ENCODE data around the gene HYPK. TPM values are rescaled to one million over a fixed set of nuclear protein-coding genes. Genes with fewer than 3 reads are reported as not detected.

HYPK gene
- total RNA-seq, 2 experiments from 2014 or later: 16.1 to 53.6 TPM

GRCh38 chr15:43795997-43796396 is 4.4 kb upstream of the HYPK start:
- H4K20me1 ChIP-seq (ENCODE audit: insufficient read depth, low read length): peaks cover 17% of the 10 kb centered on the region
- H3K4me1 ChIP-seq (ENCODE audit: insufficient read depth, low read length, poor library complexity, severe bottlenecking): peaks cover 80% of the 10 kb centered on the region
- DNase-seq (ENCODE audit: low spot score): no peak
- ChIA-PET CTCF (ENCODE audit: unreplicated experiment) (interaction anchor here (1.3 kb wide), 1 partner anchor 19 kb away, joined by 5 read pairs; the partner anchor contains the start of gene ELL3), POLR2A (interaction anchor here (0.5 to 2.9 kb wide), 7 partner anchors 8 to 163 kb away, joined by 3 to 14 read pairs (median 4); partner anchors contain the start of gene MFAP1)
- H2AFZ ChIP-seq (ENCODE audit: low read length): no peak overlapping the region
- H3K4me3 ChIP-seq (ENCODE audit: low read depth, low read length, poor library complexity, severe bottlenecking): no peak overlapping the region
- H3K9me3 ChIP-seq (ENCODE audit: low read length): no peaks in the 10 kb centered on the region
- H3K27ac ChIP-seq (ENCODE audit: low read depth, low read length, poor library complexity, severe bottlenecking): peak overlapping the region; percentile 97
- H3K9me2 ChIP-seq (ENCODE audit: insufficient read depth, low read length): no peaks in the 10 kb centered on the region
- peaks cover 38% of the 10 kb centered on the region for H3K79me2 ChIP-seq (ENCODE audit: insufficient read depth, low read depth, low read length)
- TF ChIP-seq EZH2phosphoT487 (IDR thresholded peaks at IDR 0.05; ENCODE audit: borderline replicate concordance, low read depth, low read length) (no peak), CTCF (conservative IDR thresholded peaks at IDR 0.05; ENCODE audit: low read length) (no peak)
- BruUV-seq (replicated peaks): no TSS peak
- intact Hi-C loops (cut with micrococcal nuclease; ENCODE audit: unreplicated experiment): no loop called here
- H3K4me2 ChIP-seq (ENCODE audit: low read length): peak overlapping the region; percentile 97
- peaks cover 68% of the 10 kb centered on the region for H3K36me3 ChIP-seq (ENCODE audit: insufficient read depth, low read length)

- BruUV-seq (replicated peaks): no TSS peak
- Histone ChIP-seq H3K4me1 (ENCODE audit: insufficient read depth, low read length, poor library complexity, severe bottlenecking) (peaks cover 79% of the 10 kb centered on the region), H3K4me3 (ENCODE audit: low read depth, low read length, poor library complexity, severe bottlenecking) (no peak overlapping the region), H3K9me2 (ENCODE audit: insufficient read depth, low read length) (no peaks in the 10 kb centered on the region), H2AFZ (ENCODE audit: low read length) (no peak overlapping the region), H3K36me3 (ENCODE audit: insufficient read depth, low read length) (peaks cover 74% of the 10 kb centered on the region), H3K9me3 (ENCODE audit: low read length) (no peaks in the 10 kb centered on the region), H3K27ac (ENCODE audit: low read depth, low read length, poor library complexity, severe bottlenecking) (peak overlapping the region; percentile 97), H3K79me2 (ENCODE audit: insufficient read depth, low read depth, low read length) (peaks cover 44% of the 10 kb centered on the region), H4K20me1 (ENCODE audit: insufficient read depth, low read length) (peaks cover 19% of the 10 kb centered on the region), H3K4me2 (ENCODE audit: low read length) (peak overlapping the region; percentile 97; the same call in 1 of the 2 replicates)
- intact Hi-C loops (cut with micrococcal nuclease; ENCODE audit: unreplicated experiment): no loop called here
- TF ChIP-seq EZH2phosphoT487 (IDR thresholded peaks at IDR 0.05; ENCODE audit: borderline replicate concordance, low read depth, low read length): no peak
- no peak for TF ChIP-seq CTCF (conservative IDR thresholded peaks at IDR 0.05; ENCODE audit: low read length)
- ChIA-PET POLR2A (interaction anchor here (0.6 to 2.9 kb wide), 8 partner anchors 8 to 162 kb away, joined by 3 to 14 read pairs (median 5); partner anchors contain the start of genes ELL3 and MFAP1), CTCF (ENCODE audit: unreplicated experiment) (interaction anchor here (0.6 kb wide), 1 partner anchor 26 kb away, joined by 3 read pairs; no protein-coding TSS in a partner anchor)
- DNase-seq (ENCODE audit: low spot score): no peak
These were observed 3.8 kb upstream of the HYPK start for GRCh38 chr15:43796566-43796965.

Measured in OCI-LY7 (cell line).